Duodenal mucosa (tissue), 2 donors: Measurements from ENCODE around the gene GADL1.

ENCODE experiments used
- H3K27ac ChIP-seq: one replicate; pipeline ENCODE4 v1.7.0; 2013; ENCODE audit warnings: low read depth, low read length
- H3K27me3 ChIP-seq, 2 donors: one replicate each; pipeline ENCODE4 v1.7.0; 2013; ENCODE audit warnings: low read length in 2 of 2, control low read depth in 1 of 2; ENCODE audit not compliant: insufficient read depth in 2 of 2, control insufficient read depth in 1 of 2
- H3K36me3 ChIP-seq, 2 donors: one replicate each; pipeline ENCODE4 v1.7.0; 2013; ENCODE audit warnings: low read length in 2 of 2, control low read depth in 1 of 2; ENCODE audit not compliant: insufficient read depth in 2 of 2, control insufficient read depth in 1 of 2
- H3K4me1 ChIP-seq, 2 donors: one replicate each; pipeline ENCODE4 v1.7.0; 2013; ENCODE audit warnings: low read length in 2 of 2, control low read depth in 1 of 2; ENCODE audit not compliant: insufficient read depth in 2 of 2, control insufficient read depth in 1 of 2
- H3K4me3 ChIP-seq, 2 donors: one replicate each; pipeline ENCODE4 v1.7.0; 2013; ENCODE audit warnings: low read length in 2 of 2, low read depth in 1 of 2
- H3K9ac ChIP-seq, 2 donors: one replicate each; pipeline ENCODE4 v1.7.0; 2013; ENCODE audit warnings: low read length in 2 of 2, low read depth in 1 of 2
- H3K9me3 ChIP-seq, 2 donors: one replicate each; pipeline ENCODE4 v1.7.0; 2013; ENCODE audit warnings: low read length in 2 of 2, control low read depth in 1 of 2; ENCODE audit not compliant: control insufficient read depth in 1 of 2

The GADL1 gene

DNA sequence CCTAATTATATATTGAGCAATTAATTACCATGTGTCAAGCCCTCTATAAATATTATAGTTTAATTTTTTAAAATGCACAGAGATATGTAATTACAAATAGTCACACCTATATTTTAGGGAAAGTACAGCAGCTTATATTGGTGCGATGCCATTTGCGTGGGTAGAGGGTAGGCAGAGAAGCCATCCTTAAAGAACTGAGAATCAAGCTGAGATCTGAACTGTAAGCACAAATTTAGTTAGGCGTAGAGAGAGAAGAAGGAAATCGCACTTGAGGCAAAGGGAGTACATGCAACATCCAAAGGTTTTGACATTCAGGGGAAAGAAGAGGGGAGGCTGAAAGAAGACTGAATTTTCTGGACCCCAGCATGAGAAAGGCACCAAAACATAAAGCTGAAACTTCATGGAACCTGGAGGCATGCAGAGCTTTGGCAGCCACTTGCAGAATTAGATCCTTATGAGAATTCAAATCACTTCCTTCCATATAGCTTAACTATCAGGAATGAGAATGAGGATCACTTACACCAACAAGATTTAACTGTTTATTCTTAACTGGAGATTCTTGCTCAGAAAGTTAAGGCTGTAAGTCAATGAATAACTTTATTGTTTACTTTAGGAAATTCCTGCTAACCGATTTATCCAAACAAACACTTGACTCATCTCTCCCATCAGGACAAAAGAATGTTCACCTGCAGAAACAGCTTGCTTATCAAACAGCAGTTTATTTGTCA is 173.7 kb downstream of the GADL1 start:
- Histone ChIP-seq H3K27ac (no peak overlapping the region), H3K9ac (no peak overlapping the region)

DNA sequence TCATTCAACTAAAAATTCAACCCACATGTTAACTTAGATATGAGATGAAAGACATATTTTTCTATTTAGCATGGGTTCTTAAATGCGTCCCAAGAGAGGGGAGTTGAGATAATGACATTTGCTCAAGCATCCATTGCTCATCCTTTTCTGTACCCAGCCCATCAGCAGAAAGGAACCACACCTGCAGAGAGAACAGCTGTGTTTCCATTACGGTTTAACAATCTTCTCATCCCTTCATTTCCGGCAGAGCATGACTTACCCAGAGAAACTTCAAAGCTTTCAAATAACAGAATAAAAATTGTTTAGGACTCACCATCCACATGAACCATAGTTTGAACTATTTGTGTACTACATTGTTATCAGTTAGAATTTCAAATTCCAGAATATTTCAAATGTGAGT is 174.9 kb downstream of the GADL1 start:
- H3K9me3 ChIP-seq, result no peaks in the 10 kb centered on the region
- H3K36me3 ChIP-seq, result no peaks in the 10 kb centered on the region
- no peak overlapping the region for H3K9ac ChIP-seq
- H3K27me3 ChIP-seq, result no peaks in the 10 kb centered on the region
- H3K27ac ChIP-seq, result no peak overlapping the region
- H3K4me1 ChIP-seq, result no peaks in the 10 kb centered on the region
- no peak overlapping the region for H3K4me3 ChIP-seq

More for the DNA sequence above, 173.7 kb downstream of the GADL1 start:
- Histone ChIP-seq H3K36me3 (no peaks in the 10 kb centered on the region), H3K4me1 (no peaks in the 10 kb centered on the region), H3K27me3 (no peaks in the 10 kb centered on the region), H3K4me3 (no peak overlapping the region), H3K9me3 (no peaks in the 10 kb centered on the region)

DNA sequence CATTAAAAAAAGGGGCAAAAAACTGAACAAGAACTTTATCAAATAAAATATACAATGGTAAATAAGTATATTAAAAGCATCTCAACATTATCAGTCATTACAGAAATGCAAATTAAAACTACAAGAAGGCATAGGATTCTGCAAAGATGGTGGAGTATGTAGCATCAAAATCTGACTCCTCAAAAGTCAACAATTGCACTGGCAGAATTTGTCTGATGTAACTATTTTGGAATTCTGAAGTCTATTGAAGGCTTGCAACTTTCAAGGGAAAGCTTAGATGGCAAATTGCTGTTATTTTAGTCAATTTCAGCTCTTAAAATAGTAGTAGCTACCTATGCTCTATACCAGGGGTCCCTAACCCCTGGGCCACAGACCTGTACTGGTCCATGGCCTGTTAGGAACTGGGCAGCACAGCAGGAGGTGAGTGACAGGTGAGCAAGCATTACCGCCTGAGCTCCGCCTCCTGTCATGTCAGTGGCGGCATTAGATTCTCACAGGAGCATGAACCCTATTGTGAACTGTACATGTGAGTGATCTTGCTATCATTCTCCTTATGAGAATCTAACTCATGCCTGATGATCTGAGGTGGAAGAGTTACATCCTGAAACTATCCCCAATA is 180.5 kb downstream of the GADL1 start:
- no peak overlapping the region for H3K27ac ChIP-seq
- H3K4me1 ChIP-seq, result no peaks in the 10 kb centered on the region
- no peaks in the 10 kb centered on the region for H3K36me3 ChIP-seq
- H3K9ac ChIP-seq, result no peak overlapping the region
- H3K27me3 ChIP-seq, result no peaks in the 10 kb centered on the region
- H3K4me3 ChIP-seq, result no peak overlapping the region
- H3K9me3 ChIP-seq, result no peaks in the 10 kb centered on the region

DNA sequence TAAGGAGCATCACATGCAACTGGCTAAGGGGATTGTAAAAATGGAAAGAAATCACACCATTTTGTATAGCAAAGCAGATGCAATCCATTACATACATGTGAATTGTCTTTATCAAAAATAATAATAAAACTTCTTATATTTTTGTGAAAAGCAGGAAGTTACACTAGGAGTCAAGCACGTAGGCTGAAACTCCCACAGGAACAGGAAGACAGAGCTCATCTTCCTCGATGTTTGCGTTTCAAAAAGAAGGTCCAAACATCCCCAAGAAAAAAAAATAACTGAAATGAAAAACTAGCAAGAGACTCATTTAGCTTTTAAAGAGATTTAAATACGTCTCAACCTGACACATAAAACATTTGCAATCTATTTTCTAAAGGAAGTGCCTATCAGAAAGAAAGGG is 181.5 kb downstream of the GADL1 start:
- Histone ChIP-seq H3K9ac (no peak overlapping the region), H3K27me3 (no peaks in the 10 kb centered on the region), H3K4me3 (no peak overlapping the region), H3K27ac (no peak overlapping the region), H3K36me3 (no peaks in the 10 kb centered on the region), H3K9me3 (no peaks in the 10 kb centered on the region), H3K4me1 (no peaks in the 10 kb centered on the region)

DNA sequence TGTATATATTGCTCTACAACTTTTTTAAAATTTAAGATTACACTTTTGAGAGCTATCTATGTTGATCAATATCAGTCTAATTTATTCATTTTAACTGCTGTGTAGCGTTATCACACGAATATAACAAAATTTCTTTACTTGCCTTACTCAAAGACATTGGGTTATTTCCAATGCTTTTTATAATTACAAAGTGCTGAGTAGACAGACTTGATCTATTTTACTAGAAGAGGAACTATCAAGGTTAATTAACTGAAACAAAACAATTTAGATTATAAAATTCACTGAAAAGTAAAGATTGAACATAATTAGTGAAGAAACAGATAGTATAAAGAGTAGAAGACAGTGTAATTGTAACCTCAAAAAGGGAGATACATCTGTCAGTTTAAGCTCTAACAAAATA is 182.6 kb downstream of the GADL1 start:
- H3K9ac ChIP-seq, result no peak overlapping the region
- no peaks in the 10 kb centered on the region for H3K9me3 ChIP-seq
- no peaks in the 10 kb centered on the region for H3K4me1 ChIP-seq
- no peak overlapping the region for H3K27ac ChIP-seq
- H3K27me3 ChIP-seq, result no peaks in the 10 kb centered on the region
- H3K4me3 ChIP-seq, result no peak overlapping the region
- H3K36me3 ChIP-seq, result no peaks in the 10 kb centered on the region

DNA sequence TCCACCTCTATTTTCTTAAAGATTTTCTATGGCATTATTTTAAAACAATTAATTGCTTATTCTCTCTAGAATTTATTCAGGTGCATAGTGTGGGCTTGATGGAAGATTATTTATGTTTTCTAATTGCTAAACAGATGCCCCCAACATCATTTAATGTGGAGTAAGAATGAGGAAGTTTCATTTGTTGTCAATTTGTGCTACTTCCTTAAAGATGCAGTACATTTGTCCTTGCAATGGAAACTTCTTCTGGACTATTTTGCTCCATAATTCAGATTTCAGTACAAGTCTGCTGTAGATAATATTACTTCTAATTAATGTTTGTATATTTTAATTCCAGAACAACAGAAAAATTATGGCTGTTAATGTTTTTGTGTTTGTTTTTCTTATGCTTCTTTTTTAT is 183.3 kb downstream of the GADL1 start:
- H3K27me3 ChIP-seq, result no peaks in the 10 kb centered on the region
- no peaks in the 10 kb centered on the region for H3K36me3 ChIP-seq
- H3K9me3 ChIP-seq, result no peaks in the 10 kb centered on the region
- H3K27ac ChIP-seq, result no peak overlapping the region
- H3K4me3 ChIP-seq, result no peak overlapping the region
- no peak overlapping the region for H3K9ac ChIP-seq
- no peaks in the 10 kb centered on the region for H3K4me1 ChIP-seq

DNA sequence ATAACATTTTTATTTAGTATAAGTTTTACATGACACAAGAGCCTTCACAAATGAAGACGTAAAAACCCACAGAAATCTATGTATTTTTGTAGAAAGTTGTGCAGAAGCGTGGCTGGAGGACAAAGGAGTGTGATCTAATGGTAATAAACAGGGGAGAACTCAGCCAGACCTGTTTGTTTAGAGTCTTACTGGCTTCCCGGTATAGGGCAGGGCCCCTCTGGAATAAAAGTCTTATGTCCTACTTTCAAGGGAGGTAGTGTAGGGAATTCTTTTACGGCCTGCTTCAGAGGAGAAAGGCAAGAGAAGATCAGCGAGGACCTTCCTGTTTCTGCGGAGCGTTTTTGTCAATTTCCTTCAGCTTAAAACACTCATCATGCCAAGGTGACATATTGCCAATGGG is 184.4 kb downstream of the GADL1 start:
- no peaks in the 10 kb centered on the region for H3K9me3 ChIP-seq
- H3K9ac ChIP-seq, result no peak overlapping the region
- no peaks in the 10 kb centered on the region for H3K4me1 ChIP-seq
- H3K4me3 ChIP-seq, result no peak overlapping the region
- H3K27ac ChIP-seq, result no peak overlapping the region
- H3K36me3 ChIP-seq, result no peaks in the 10 kb centered on the region
- no peaks in the 10 kb centered on the region for H3K27me3 ChIP-seq

DNA sequence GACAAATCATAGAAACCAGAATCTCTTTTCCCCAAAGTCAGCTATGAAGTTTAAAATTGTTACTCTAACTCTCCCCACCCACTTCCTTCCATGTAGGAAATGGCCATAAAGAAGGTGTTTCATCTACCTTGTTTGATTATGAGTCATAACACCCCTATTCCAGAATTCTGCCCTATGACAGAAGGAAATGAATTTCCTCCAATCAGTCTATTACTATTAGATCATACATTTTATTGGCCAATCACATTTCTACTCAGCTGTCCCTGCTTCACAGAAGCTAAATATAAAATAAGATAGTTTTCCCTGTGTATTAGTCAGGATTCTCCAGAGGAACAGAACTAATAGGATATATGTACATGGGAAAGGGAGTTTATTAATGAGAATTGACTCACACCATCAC is 186.0 kb downstream of the GADL1 start:
- no peak overlapping the region for H3K9ac ChIP-seq
- no peaks in the 10 kb centered on the region for H3K27me3 ChIP-seq
- H3K27ac ChIP-seq, result no peak overlapping the region
- H3K9me3 ChIP-seq, result peaks cover 0 to 1% of the 10 kb centered on the region in 2 donors
- no peaks in the 10 kb centered on the region for H3K4me1 ChIP-seq
- no peak overlapping the region for H3K4me3 ChIP-seq
- H3K36me3 ChIP-seq, result no peaks in the 10 kb centered on the region

DNA sequence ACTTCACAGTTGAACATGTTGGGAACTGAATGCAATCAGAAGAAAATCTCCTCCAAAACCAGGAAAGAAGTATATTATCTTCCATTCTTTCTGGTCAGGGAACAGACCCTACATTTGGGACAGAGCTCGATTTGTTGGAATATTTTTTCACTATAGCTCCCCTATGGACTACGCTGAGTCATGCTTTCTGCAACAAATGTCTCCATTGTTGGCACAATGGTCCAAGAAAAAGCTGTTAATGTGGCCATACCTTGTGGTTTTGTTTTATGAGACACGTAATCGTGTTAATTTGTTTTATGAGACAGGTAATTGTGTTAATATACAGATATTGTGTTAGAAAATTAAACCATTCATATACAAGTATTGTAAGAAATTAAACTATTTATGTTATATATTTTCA is 186.6 kb downstream of the GADL1 start:
- Histone ChIP-seq H3K27me3 (no peaks in the 10 kb centered on the region), H3K36me3 (no peaks in the 10 kb centered on the region), H3K4me1 (no peaks in the 10 kb centered on the region), H3K27ac (no peak overlapping the region), H3K9ac (no peak overlapping the region), H3K9me3 (peaks cover 5 to 8% of the 10 kb centered on the region in 2 donors), H3K4me3 (no peak overlapping the region)

DNA sequence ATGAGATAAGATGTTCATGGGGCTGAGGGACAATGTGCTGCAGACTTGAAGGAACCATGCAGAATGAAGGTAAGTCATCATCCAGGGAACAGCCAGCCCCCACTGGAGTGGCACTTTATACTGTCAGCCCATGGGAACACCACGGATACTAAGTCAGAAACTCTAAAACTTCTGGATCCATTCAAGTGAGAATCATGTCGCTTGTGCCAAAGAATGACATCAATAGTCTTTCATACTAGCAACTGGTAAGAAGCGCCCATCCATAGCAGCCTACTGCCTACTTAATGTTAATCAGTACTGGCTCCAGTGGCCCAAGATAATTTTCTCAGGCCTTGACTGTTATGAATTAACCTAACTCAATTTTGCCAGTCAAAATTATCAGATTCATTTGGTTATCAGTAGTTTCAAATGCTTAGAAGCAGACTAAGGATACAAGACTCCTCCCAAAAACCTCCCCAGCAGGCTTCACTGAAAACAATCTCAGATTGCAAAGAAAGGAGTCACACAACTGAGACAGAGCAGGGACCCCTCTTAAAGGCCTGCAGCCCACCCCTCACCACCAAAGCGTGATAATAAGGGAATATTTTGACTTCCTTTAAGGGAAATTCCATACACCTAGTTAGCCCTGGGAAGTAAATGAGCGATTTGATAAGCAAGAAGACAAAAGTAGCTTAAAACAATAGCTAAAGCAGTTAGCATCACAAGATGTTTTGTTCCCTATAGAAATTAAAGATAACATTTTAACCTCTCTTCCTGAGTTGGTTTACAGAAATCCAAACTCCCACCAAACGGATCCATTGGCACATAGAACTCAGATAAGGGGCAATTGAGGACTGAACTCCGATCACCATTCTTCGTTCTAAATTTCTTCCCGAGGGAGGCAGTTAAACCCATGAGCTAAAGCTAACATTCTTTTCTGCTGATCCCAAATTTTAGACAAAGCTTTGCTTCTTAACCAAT is 189.2 kb downstream of the GADL1 start:
- Histone ChIP-seq H3K27ac (no peak overlapping the region), H3K36me3 (no peaks in the 10 kb centered on the region), H3K9ac (no peak overlapping the region), H3K27me3 (no peaks in the 10 kb centered on the region), H3K9me3 (peaks cover 6 to 10% of the 10 kb centered on the region in 2 donors), H3K4me1 (no peaks in the 10 kb centered on the region), H3K4me3 (no peak overlapping the region)
